H9 (cell line): Measurements from ENCODE around the gene TMX1. TPM values are rescaled to one million over a fixed set of nuclear protein-coding genes. Genes with fewer than 3 reads are reported as not detected.

Experiments
- DNase-seq: peaks from one replicate; pipeline ENCODE4 v3.0.0-alpha.2; 2017
- H2AFZ ChIP-seq: one replicate; pipeline ENCODE4 v1.6.1; 2013; ENCODE audit warnings: mild to moderate bottlenecking, low read length, control low read depth, moderate library complexity
- H2AK5ac ChIP-seq: 2 replicates; pipeline ENCODE4 v1.6.1; 2013; ENCODE audit warnings: low read length, control low read depth, mixed read lengths; ENCODE audit not compliant: insufficient read length
- H2BK120ac ChIP-seq: one replicate; pipeline ENCODE4 v1.6.1; 2013; ENCODE audit warnings: low read depth, mild to moderate bottlenecking, low read length, control low read depth, inconsistent platforms; ENCODE audit not compliant: poor library complexity, severe bottlenecking
- H2BK12ac ChIP-seq: 2 replicates; pipeline ENCODE4 v1.6.1; 2013; ENCODE audit warnings: low read length, control low read depth, mixed read lengths, low read depth; ENCODE audit not compliant: insufficient read length
- H2BK15ac ChIP-seq: 2 replicates; pipeline ENCODE4 v1.6.1; 2013; ENCODE audit warnings: low read depth, low read length, control low read depth
- H2BK20ac ChIP-seq: one replicate; pipeline ENCODE4 v1.6.1; 2013; ENCODE audit warnings: low read depth, mild to moderate bottlenecking, low read length, control low read depth, inconsistent platforms; ENCODE audit not compliant: poor library complexity, severe bottlenecking
- H2BK5ac ChIP-seq: 2 replicates; pipeline ENCODE4 v1.6.1; 2013; ENCODE audit warnings: low read length, control low read depth, mixed read lengths; ENCODE audit not compliant: insufficient read length
- H3K14ac ChIP-seq: 2 replicates; pipeline ENCODE4 v1.6.1; 2013; ENCODE audit warnings: low read length, control low read depth; ENCODE audit not compliant: insufficient read depth
- H3K18ac ChIP-seq: 2 replicates; pipeline ENCODE4 v1.6.1; 2013; ENCODE audit warnings: low read depth, mild to moderate bottlenecking, mixed read lengths, low read length, control low read depth; ENCODE audit not compliant: insufficient read length
- H3K23ac ChIP-seq: 2 replicates; pipeline ENCODE4 v1.6.1; 2013; ENCODE audit warnings: low read length, control low read depth, mixed read lengths, low read depth; ENCODE audit not compliant: insufficient read length
- H3K23me2 ChIP-seq: 2 replicates; pipeline ENCODE4 v1.6.1; 2013; ENCODE audit warnings: low read depth, mild to moderate bottlenecking, mixed read lengths, low read length, control low read depth; ENCODE audit not compliant: insufficient read length, poor library complexity, severe bottlenecking
- H3K27ac ChIP-seq: 2 replicates; pipeline ENCODE4 v1.5.1; 2013; ENCODE audit warnings: low read length, control low read depth, mixed read lengths, low read depth; ENCODE audit not compliant: insufficient read length
- H3K27me3 ChIP-seq: 2 replicates; pipeline ENCODE4 v1.6.1; 2013; ENCODE audit warnings: low read length, control low read depth, inconsistent platforms; ENCODE audit not compliant: insufficient read depth
- H3K4ac ChIP-seq: 2 replicates; pipeline ENCODE4 v1.6.1; 2013; ENCODE audit warnings: low read depth, mild to moderate bottlenecking, control low read depth, inconsistent platforms, low read length, moderate library complexity
- H3K4me1 ChIP-seq: 2 replicates; pipeline ENCODE4 v1.6.1; 2013; ENCODE audit warnings: low read length, control low read depth, inconsistent platforms; ENCODE audit not compliant: insufficient read depth
- H3K4me2 ChIP-seq: 2 replicates; pipeline ENCODE4 v1.6.1; 2013; ENCODE audit warnings: low read length, control low read depth, mixed read lengths; ENCODE audit not compliant: insufficient read length, insufficient read depth
- H3K56ac ChIP-seq: 2 replicates; pipeline ENCODE4 v1.6.1; 2013; ENCODE audit warnings: low read depth, mild to moderate bottlenecking, mixed read lengths, low read length, control low read depth; ENCODE audit not compliant: insufficient read length
- H3K79me1 ChIP-seq: 2 replicates; pipeline ENCODE4 v1.6.1; 2013; ENCODE audit warnings: low read depth, mild to moderate bottlenecking, moderate library complexity, low read length, control low read depth, inconsistent platforms; ENCODE audit not compliant: insufficient read depth, poor library complexity, severe bottlenecking
- H3K79me2 ChIP-seq: 2 replicates; pipeline ENCODE4 v1.6.1; 2013; ENCODE audit warnings: low read length, control low read depth, inconsistent platforms; ENCODE audit not compliant: insufficient read depth
- H3K9ac ChIP-seq: 2 replicates; pipeline ENCODE4 v1.6.1; 2013; ENCODE audit warnings: low read length, control low read depth, mixed read lengths; ENCODE audit not compliant: insufficient read length; ENCODE audit errors: extremely low read depth
- H3K9me3 ChIP-seq: one replicate; pipeline ENCODE4 v1.6.1; 2013; ENCODE audit warnings: low read depth, low read length, inconsistent platforms; ENCODE audit not compliant: control insufficient read depth
- H3T11ph ChIP-seq: one replicate; pipeline ENCODE4 v1.6.1; 2013; ENCODE audit warnings: mild to moderate bottlenecking, low read length, control low read depth, inconsistent platforms
- H4K20me1 ChIP-seq: one replicate; pipeline ENCODE4 v1.6.1; 2013; ENCODE audit not compliant: control insufficient read depth, insufficient read length, insufficient read depth
- H4K5ac ChIP-seq: 2 replicates; pipeline ENCODE4 v1.6.1; 2013; ENCODE audit warnings: low read depth, mild to moderate bottlenecking, mixed read lengths, low read length, control low read depth; ENCODE audit not compliant: insufficient read length
- H4K8ac ChIP-seq: replicated peaks from 2 replicates; pipeline ENCODE4 v1.6.1; 2013; ENCODE audit warnings: low read length, control low read depth, mixed read lengths, low read depth; ENCODE audit not compliant: insufficient read length
- H4K91ac ChIP-seq: 2 replicates; pipeline ENCODE4 v1.6.1; 2013; ENCODE audit warnings: low read depth, mild to moderate bottlenecking, moderate library complexity, mixed read lengths, low read length, control low read depth; ENCODE audit not compliant: insufficient read length
- H3K27ac Mint-ChIP-seq, 3 experiments: 2 replicates in 2 of 3; 3 replicates in 1 of 3; pipeline ENCODE4 v1.8.0; 2020 to 2021; ENCODE audit warnings: mixed read lengths in 3 of 3, mild to moderate bottlenecking in 1 of 3, moderate library complexity in 1 of 3
- H3K27me3 Mint-ChIP-seq: 2 replicates; pipeline ENCODE4 v1.8.0; 2021; ENCODE audit warnings: low read depth, mild to moderate bottlenecking, moderate library complexity, mixed read lengths
- H3K36me3 Mint-ChIP-seq, 3 experiments: 2 replicates in 2 of 3; 3 replicates in 1 of 3; pipeline ENCODE4 v1.8.0; 2020 to 2021; ENCODE audit warnings: low read depth in 3 of 3, mixed read lengths in 3 of 3; ENCODE audit not compliant: insufficient read depth in 1 of 3
- H3K4me1 Mint-ChIP-seq, 2 experiments: 2 replicates each; pipeline ENCODE4 v1.8.0; 2020; ENCODE audit warnings: mixed read lengths in 2 of 2
- H3K4me3 Mint-ChIP-seq, 2 experiments: 2 replicates in 1 of 2; 3 replicates in 1 of 2; pipeline ENCODE4 v1.8.0; 2020 to 2021; ENCODE audit warnings: mild to moderate bottlenecking in 2 of 2, mixed read lengths in 2 of 2, moderate library complexity in 1 of 2
- H3K9me3 Mint-ChIP-seq, 2 experiments: 2 replicates in 1 of 2; 3 replicates in 1 of 2; pipeline ENCODE4 v1.8.0; 2020; ENCODE audit warnings: mild to moderate bottlenecking in 2 of 2, mixed read lengths in 2 of 2, moderate library complexity in 1 of 2
- CTCF ChIP-seq: fragments of 200-600 bp; sonication (generic); conservative IDR thresholded peaks from 3 replicates; pipeline ENCODE4 v1.8.0; 2021; ENCODE audit warnings: antibody characterized with exemption, mild to moderate bottlenecking
- WGBS: extraction: QIAGEN DNeasy Blood & Tissue Kit; methylation state at CpG from one replicate; pipeline ENCODE4 v1.1.7; 2013; ENCODE audit warnings: missing lambda C conversion rate, low lambda C conversion rate, mixed read lengths; ENCODE audit not compliant: insufficient read length; ENCODE audit errors: extremely low coverage; 5-methylcytosine and 5-hydroxymethylcytosine counted together
- total RNA-seq: library from RNA; stranded (reverse); gene quantifications from 2 replicates; pipeline ENCODE4 v1.2.1, GENCODE V29; 2021

The TMX1 gene
- total RNA-seq, 1 experiment from 2014 or later = 83.5 TPM

- Histone ChIP-seq H4K91ac (no peak overlapping the region), H2AK5ac (no peak overlapping the region), H3K4me2 (no peak overlapping the region), H3K27me3 (no peaks in the 10 kb centered on the region), H3K18ac (no peak overlapping the region), H3K79me2 (no peaks in the 10 kb centered on the region), H4K20me1 (no peaks in the 10 kb centered on the region), H2AFZ (no peak overlapping the region), H2BK15ac (no peak overlapping the region), H3K14ac (no peak overlapping the region), H3T11ph (no peak overlapping the region), H3K27ac (no peak overlapping the region), H3K23me2 (no peaks in the 10 kb centered on the region), H2BK12ac (no peak overlapping the region), H2BK20ac (no peak overlapping the region), H3K79me1 (no peaks in the 10 kb centered on the region), H3K4ac (no peak overlapping the region), H4K8ac (no peak overlapping the region), H2BK5ac (no peak overlapping the region), H3K4me1 (no peaks in the 10 kb centered on the region), H4K5ac (no peak overlapping the region), H3K9ac (no peak overlapping the region), H2BK120ac (no peak overlapping the region), H3K23ac (no peak overlapping the region), H3K9me3 (no peaks in the 10 kb centered on the region), H3K56ac (no peak overlapping the region)
- no peak overlapping the region for H3K4me3 Mint-ChIP-seq
- no peak for TF ChIP-seq CTCF
- WGBS = no CpG with 5 or more reads among the region's 1 CpG
- no peak overlapping the region for H3K27ac Mint-ChIP-seq
- peaks cover 15 to 26% (median 18%) of the 10 kb centered on the region in 3 experiments for H3K36me3 Mint-ChIP-seq
- H3K4me1 Mint-ChIP-seq = no peaks in the 10 kb centered on the region
- H3K9me3 Mint-ChIP-seq = peaks cover 22 to 23% of the 10 kb centered on the region in 2 experiments
- DNase-seq = no peak
- H3K27me3 Mint-ChIP-seq = no peaks in the 10 kb centered on the region
Observed at GRCh38 chr14:51224551-51224950, 15.5 kb upstream of the TMX1 start.
